Gastrocnemius medialis (tissue), 4 donors: ENCODE results near the gene MLXIP.

Source experiments
- POLR2A ChIP-seq, 2 donors: fragments of 450-650 bp; IDR thresholded peaks; one replicate each; pipeline ENCODE4 v1.6.1; 2017; ENCODE audit warnings: antibody characterized with exemption in 2 of 2, mild to moderate bottlenecking in 2 of 2, moderate library complexity in 2 of 2
- TF ChIP-seq, protein P1 (sequence below), 5 experiments: fragments of 450-650 bp in 3 of 5; fragments of 200-600 bp in 2 of 5; sonication (generic) in 2 of 5; IDR thresholded peaks in 4 of 5; conservative IDR thresholded peaks in 1 of 5; 1 replicate in 4 of 5; 2 replicates in 1 of 5; pipeline ENCODE4 v1.5.1; 2016 to 2019; ENCODE audit warnings: antibody characterized with exemption in 5 of 5, mild to moderate bottlenecking in 3 of 5, moderate library complexity in 3 of 5

DNA sequence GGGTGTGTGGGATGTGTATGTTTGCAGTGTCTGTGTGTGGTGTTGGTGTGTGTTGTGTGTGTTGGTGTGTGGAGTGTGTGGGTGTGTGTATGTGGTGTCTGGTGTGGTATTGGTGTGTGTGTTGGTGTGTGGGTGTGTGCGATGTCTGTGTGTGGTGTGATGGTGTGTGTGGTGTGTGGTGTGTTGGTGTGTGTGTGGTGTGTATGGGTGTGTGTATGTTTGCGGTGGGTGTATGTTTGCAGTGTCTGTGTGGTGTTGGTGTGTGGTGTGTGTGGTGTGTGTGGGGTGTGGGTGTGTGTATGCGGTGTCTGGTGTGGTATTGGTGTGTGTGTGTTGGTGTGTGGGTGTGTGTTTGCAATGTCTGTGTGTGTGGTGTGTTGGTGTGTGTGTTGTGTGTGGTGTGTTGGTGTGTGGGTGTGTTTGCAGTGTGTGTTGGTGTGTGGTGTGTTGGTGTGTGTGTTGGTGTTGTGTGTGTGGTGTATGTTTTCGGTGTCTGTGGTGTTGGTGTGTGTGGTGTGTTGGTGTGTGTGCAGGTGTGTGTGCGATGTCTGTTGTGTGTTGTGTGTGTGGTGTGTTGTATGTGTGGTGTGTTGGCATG lies 15.7 kb downstream of the MLXIP start:
- TF ChIP-seq, protein P1, sequence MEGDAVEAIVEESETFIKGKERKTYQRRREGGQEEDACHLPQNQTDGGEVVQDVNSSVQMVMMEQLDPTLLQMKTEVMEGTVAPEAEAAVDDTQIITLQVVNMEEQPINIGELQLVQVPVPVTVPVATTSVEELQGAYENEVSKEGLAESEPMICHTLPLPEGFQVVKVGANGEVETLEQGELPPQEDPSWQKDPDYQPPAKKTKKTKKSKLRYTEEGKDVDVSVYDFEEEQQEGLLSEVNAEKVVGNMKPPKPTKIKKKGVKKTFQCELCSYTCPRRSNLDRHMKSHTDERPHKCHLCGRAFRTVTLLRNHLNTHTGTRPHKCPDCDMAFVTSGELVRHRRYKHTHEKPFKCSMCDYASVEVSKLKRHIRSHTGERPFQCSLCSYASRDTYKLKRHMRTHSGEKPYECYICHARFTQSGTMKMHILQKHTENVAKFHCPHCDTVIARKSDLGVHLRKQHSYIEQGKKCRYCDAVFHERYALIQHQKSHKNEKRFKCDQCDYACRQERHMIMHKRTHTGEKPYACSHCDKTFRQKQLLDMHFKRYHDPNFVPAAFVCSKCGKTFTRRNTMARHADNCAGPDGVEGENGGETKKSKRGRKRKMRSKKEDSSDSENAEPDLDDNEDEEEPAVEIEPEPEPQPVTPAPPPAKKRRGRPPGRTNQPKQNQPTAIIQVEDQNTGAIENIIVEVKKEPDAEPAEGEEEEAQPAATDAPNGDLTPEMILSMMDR (IDR thresholded peaks at IDR 0.05 in 4 of 5, conservative IDR thresholded peaks at IDR 0.05 in 1 of 5) = no peak
- TF ChIP-seq POLR2A (IDR thresholded peaks at IDR 0.05) = no peak
